HG03521 (cell line): ENCODE data around the gene ARSK.
A peak's percentile ranks its signal among the peaks of the same experiment; 100 is the strongest.
"Not testable (repeated sequence)": the region's sequence is repeated elsewhere in the genome, so short reads cannot be mapped to it uniquely, and the experiment has no call there.

Source experiments
- ATAC-seq: cut with Tn5 transposase; IDR thresholded peaks from one replicate; pipeline ENCODE4 v1.9.1; 2021; ENCODE audit warnings: mild to moderate bottlenecking, moderate library complexity; ENCODE audit not compliant: unreplicated experiment

ARSK gene

DNA sequence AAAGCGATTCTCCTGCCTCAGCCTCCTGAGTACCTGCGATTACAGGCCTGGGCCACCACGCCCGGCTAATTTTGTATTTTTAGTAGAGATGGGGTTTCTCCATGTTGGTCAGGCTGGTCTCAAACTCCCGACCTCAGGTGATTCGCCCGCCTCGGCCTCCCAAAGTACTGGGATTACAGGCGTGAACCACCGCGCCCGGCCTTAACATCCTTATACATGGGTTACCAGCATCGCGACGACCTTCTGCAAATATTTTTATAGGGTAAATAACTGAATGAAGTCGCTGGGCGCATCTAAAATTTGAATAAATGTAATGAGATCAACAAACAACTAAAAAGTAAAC lies 91.3 kb downstream of the ARSK start:
- ATAC-seq: not testable (repeated sequence)

DNA sequence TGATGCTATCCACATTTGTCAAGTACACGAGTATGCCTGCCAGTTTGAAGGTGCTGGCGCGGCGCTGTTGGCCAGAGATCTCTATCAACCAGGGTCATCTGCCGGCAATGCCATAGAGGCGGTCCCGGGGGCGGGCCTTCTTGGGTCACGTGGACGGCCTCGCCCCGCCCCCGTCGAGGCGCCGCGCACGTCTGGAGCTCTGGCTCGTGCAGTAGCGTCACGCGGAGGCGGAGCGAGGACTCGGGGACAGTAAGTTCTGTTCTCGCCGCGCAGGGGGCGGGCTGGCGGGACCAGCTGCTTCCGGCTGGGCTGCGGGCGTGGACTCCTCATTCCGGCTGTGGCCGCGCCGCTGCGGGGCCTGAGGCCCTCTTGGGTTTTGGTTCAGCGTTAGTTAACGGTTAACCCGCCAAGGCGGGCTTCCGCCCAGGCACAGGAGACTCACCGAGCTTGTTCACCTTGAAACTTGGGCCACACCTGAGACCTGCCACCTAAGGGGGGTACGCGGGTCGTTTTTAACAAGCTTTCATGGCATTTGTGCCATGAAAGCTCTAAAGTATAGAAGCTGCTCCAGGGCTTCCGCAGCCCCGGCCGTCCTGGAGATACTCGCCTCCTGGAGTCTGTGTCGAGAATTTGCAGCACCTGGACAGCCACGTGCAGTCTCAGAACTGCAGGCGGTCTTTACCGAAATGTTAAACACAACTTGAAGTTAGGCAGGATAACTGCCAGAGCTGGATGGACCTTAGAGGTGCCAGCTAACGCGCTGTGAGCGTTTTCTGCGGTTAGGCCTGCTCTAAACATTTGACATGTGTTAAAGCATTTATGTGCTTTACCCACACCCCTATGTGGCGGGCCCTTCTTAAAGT lies 91.9 kb downstream of the ARSK start, which contains the start of gene RFESD:
TSS of gene RFESD (plus strand) at position 209 of the 863 bp plus-strand sequence. CDS start 5,495 bp downstream, outside the sequence.
- ATAC-seq: peak; percentile 97

DNA sequence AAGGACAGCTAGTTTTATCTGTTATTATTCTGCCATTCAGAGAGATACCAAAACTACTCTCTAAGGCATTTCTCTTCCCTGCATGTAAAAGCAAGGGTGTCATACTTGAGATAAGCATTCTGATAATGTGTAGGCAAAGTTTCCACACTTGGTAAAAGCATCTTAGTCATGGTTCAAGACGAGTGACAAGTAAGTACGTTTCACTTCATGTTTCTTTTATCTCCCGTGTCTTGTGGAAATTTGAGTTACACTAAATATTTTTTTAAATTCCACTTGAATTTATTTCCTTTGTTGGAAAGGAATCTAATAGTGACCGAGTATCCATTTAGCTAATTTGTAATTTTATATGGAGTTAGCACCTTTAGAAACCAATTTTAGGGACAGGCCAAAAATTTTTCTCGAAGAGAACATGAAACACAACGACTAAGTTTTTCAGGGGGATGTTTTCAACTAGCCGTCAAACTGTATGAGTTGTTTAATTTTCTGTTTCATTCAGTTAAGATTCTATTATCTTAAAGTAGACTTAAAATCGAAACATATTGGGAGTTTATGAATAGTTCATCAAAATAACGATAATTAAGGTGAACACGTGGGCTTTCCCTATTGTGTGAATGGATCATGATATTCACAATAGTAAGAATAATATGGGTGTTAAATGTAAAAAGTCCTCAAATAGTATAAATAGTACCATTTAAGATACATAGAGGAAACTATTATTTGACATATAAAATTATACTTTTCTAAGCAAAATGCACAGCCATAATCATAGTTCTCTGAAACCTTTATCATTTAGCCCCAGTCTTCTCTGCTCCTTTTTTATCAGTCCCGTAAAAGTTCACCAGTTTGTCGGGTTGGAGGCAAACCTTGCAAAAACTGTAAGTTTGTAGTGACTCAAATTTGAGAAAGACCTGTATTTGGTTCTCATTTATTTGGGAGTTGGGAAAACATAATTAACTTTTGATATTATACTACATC lies 93.3 kb downstream of the ARSK start:
- ATAC-seq: no peak

DNA sequence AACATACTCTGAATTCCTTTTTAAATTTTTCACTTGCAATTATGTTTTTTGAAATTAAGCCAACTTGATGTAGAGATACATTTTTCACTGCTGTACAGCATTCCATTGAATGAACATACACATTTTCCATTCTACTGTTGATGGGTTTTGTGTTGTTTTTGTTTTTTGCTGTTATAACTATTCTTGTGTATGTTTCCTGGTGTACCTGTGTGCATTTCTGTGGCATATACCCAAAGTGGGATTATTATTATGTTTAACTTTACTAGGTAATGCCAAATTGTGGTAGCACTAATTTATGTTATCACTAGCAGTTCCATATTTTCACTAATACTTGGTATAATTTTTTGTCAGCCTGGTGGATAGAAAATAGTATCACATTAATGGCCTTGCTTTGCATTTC lies 94.4 kb downstream of the ARSK start:
- no peak for ATAC-seq

DNA sequence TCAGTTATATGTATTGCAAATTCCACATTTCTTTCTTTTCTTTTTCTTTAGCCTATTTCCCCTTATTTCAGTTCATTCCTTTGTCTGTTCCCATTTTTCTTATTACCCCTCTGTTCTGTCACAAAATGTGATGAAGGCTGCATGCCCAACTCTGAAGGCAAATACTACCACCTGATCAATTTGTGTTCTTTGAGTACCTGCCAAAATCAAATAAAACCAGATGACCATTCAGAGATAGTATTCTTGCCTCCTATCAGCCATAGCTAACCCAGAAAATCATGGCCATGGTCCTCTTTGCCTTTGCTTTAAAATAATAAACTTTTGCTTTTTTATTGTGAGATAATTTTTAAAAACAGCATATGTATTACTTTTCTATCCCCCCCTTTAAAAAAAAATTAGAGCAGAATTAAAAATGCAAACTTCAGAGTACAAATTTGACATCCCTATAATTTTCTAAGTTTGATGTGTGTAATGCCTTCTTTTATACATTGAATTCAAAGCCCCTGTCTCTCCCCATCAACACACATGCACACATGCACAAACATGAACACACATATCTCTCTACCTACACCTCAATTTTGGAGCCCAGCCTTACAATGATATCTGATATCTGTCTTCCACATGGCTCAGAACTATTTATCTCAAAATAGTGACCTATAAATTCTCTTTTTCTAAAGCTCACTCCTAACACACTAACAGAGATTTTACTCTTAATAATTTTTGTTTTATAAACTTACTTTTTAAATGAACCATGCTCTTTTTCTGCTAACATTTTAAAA lies 95.1 kb downstream of the ARSK start:
- ATAC-seq: no peak

DNA sequence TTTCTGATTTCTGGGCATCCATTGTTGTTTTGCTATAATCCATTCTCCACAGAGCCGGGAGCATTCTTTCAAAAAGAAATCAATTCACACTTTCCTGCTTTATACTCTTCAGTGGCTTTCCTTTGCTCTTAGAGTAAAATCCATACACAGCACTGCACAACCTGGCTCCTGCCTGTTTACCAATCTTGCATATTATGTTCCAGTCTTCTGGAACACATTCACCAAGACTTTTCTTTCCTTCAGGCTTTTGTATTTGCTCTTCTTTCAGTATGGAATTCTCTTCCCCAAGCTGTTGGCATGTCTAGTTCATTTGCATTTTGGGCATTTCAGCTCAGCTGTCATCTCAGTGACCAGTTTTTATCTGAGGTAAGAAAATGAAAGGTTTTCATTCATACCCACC lies 97.9 kb downstream of the ARSK start:
- ATAC-seq: no peak

DNA sequence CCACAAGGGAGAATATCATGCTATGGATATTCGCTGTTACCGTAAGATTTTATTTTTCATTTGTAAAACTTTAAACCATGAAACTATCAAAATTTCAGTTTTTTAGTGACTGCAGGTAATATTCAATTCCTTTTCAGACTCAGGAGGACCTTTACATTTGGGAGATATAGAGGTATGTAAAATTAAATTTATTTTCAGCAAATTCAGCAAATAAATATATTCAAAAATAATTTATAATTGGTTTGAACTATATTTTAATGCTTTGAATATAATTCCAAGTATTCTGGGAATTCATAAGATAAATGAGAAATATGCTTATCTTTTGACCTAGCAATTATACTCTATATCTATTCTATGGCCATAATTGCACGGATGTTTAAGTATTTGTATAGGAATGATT lies 99.3 kb downstream of the ARSK start:
- no peak for ATAC-seq
